SK-N-MC (cell line): ENCODE measurements around the gene FUBP1.

Experiments
- EZH2 ChIP-seq: fragments of 200-600 bp; sonication (generic); IDR thresholded peaks from one replicate; pipeline ENCODE4 v1.6.1; 2017; ENCODE audit warnings: antibody characterized with exemption
- POLR2AphosphoS5 ChIP-seq: IDR thresholded peaks from 2 replicates; pipeline ENCODE4 v1.6.1; 2012; ENCODE audit warnings: mild to moderate bottlenecking, low read depth, low read length, borderline replicate concordance

DNA sequence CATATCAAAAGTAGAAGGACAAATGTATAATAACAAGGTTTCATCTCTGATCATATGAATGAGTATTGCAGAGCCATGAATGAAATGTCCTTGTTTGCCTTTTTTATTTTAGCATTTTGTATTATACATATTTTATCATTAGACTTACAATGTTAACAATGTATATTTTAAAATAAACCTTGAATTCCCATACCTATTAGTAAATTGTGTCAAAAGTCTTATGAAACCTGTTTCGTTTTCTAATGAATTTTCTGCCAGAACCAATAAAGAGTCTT lies 26.5 kb upstream of the FUBP1 start:
- TF ChIP-seq POLR2AphosphoS5 (no peak), EZH2 (no peak)
